AG10803 (cell line): ENCODE results near the gene CTIF.

Experiments
- DNase-seq: peaks from one replicate; pipeline ENCODE4 v3.0.0; 2010; ENCODE audit warnings: low read depth
- H3K4me3 ChIP-seq: 2 replicates; pipeline ENCODE4 v1.5.1; 2011; ENCODE audit warnings: mild to moderate bottlenecking, low read length, control low read depth
- CTCF ChIP-seq: conservative IDR thresholded peaks from 2 replicates; pipeline ENCODE4 v1.5.1; 2011; ENCODE audit warnings: mild to moderate bottlenecking, low read length, control low read depth, inconsistent platforms

The CTIF gene

GRCh38 chr18:48590678-48591077 lies 51.8 kb downstream of the CTIF start:
- H3K4me3 ChIP-seq = no peak overlapping the region
- peak; percentile 93 for DNase-seq
- no peak for TF ChIP-seq CTCF

- TF ChIP-seq CTCF = no peak
- H3K4me3 ChIP-seq = no peak overlapping the region
- DNase-seq = no peak
These were observed 53.8 kb downstream of the CTIF start for GRCh38 chr18:48592540-48593171.

DNA sequence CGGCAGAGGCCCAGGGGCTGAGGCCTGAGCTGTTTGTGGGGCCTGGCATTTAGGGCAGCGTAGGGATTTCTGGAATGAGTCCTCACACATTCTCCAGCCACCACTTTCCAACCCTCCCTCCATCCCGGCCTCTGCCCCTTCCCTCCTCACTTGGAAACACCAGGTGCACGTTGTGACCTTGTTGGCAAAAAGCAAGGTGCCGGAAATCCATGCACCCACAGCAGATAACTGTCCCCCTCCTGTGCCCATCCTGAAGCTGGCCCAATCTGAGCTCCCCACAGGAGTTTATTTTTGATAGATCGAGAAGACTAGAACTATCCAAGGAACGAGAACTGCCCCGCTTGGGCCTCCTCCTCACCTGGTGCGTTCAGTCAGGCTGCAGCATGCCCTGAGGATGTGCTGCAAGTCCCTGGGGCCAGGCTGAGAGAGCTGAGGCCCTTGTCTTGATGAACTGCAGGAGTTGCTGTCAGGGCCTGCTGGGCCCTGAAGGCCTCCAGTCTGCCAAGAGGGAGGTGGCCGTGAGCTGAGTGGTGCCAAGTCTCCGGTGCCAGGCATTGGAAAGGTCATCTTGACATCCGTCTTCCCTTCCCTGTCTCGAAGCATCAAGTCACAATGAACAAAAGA lies 55.8 kb downstream of the CTIF start:
- DNase-seq = no peak
- H3K4me3 ChIP-seq = no peak overlapping the region
- no peak for TF ChIP-seq CTCF

DNA sequence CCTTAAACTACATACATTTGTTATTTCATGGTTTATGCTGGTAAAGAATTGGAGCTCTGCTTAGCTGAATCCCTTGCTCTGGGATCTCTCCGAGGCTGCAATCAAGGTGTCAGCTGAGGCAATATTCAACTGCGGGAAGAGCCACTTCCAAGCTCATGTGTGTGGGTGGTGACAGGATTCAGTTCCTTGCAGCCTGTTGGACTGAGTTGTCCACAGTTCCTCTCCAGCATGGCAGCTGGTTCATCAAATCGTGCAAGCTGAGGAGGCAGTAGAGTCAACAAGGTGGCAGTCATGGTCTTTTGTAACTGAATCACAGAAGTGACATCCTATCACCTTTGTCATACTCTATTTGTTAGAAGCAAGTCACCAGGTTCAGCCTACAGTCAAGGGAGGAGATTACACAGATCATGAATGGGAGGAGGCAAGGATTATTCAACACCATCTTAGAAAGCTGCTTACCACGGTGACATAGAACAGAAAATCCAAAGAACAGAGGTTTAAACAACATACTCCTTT lies 56.9 kb downstream of the CTIF start:
- TF ChIP-seq CTCF = no peak
- no peak for DNase-seq

DNA sequence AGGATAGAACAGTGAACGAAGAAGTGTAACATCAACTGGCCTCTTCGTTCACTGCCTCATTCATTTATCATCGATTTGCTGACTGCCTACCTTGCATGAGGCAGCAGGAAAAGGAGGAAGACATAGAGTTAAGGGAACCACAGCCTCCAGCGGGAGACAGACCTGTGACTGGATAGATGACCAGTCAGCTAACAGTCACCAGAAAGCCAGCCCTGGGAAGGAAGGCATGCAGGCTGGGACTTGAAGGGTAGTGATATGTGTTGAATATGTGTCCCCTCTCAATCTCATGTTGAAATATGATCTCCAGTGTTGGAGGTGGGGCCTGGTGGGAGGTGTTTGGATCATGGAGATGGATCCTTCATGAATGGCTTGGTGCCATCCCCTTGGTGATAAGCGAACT lies 58.3 kb downstream of the CTIF start:
- TF ChIP-seq CTCF = no peak
- no peak overlapping the region for H3K4me3 ChIP-seq
- no peak for DNase-seq

More for the DNA sequence above, 56.9 kb downstream of the CTIF start:
- no peak overlapping the region for H3K4me3 ChIP-seq

GRCh38 chr18:48597671-48598070 lies 58.8 kb downstream of the CTIF start:
- no peak for TF ChIP-seq CTCF
- no peak overlapping the region for H3K4me3 ChIP-seq
- no peak for DNase-seq

DNA sequence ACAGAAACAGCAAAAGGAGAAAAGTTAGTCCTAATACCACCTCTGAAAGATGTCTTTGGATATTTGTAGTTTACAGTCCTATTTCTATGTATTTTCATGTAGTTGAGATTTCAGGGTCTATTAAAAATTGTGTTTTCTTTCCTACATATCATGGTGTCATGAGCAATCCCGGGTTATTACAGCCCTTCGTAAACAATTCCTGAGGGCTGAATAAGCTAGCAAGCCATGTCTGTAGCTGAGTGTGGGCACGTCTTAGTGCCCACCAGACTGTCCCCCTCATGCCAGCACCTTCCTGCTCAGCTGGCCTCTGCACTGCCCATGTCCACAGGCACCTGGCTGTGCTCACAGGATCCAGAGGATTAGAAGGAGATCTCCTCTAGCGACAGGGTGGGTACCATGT lies 60.6 kb downstream of the CTIF start:
- DNase-seq = no peak
- no peak overlapping the region for H3K4me3 ChIP-seq
- TF ChIP-seq CTCF = no peak
